Loucy (cell line): ENCODE data around the gene VPS26A.

Experiments
- H2AFZ ChIP-seq: fragments of 200-600 bp; sonication (generic); 2 replicates; pipeline ENCODE4 v1.6.0; 2016; ENCODE audit warnings: antibody characterized with exemption, mild to moderate bottlenecking, low read length, moderate library complexity
- H3F3A ChIP-seq: fragments of 200-600 bp; 2 replicates; pipeline ENCODE4 v1.6.0; 2016; ENCODE audit warnings: antibody characterized with exemption, low read depth, mild to moderate bottlenecking
- H3K27me3 ChIP-seq: fragments of 200-600 bp; sonication (generic); 2 replicates; pipeline ENCODE4 v1.6.1; 2014; ENCODE audit warnings: low read length, mild to moderate bottlenecking; ENCODE audit not compliant: insufficient read depth, poor library complexity, severe bottlenecking
- H3K36me3 ChIP-seq: fragments of 200-600 bp; sonication (generic); 2 replicates; pipeline ENCODE4 v1.6.1; 2016; ENCODE audit warnings: low read length; ENCODE audit not compliant: insufficient read depth
- H3K4me1 ChIP-seq: fragments of 200-600 bp; sonication (generic); 2 replicates; pipeline ENCODE4 v1.5.1; 2014; ENCODE audit warnings: low read length, mild to moderate bottlenecking; ENCODE audit not compliant: insufficient read depth, poor library complexity, severe bottlenecking
- H3K4me2 ChIP-seq: fragments of 200-600 bp; sonication (generic); 2 replicates; pipeline ENCODE4 v1.6.0; 2014; ENCODE audit warnings: antibody characterized with exemption, low read length, low read depth, mild to moderate bottlenecking; ENCODE audit not compliant: poor library complexity, severe bottlenecking
- H3K4me3 ChIP-seq: fragments of 200-600 bp; sonication (generic); 2 replicates; pipeline ENCODE4 v1.5.1; 2014; ENCODE audit warnings: low read length, mild to moderate bottlenecking, mixed read lengths; ENCODE audit not compliant: poor library complexity, severe bottlenecking
- H3K79me2 ChIP-seq: fragments of 200-600 bp; sonication (generic); 2 replicates; pipeline ENCODE4 v1.6.1; 2014; ENCODE audit warnings: low read length; ENCODE audit not compliant: insufficient read depth
- H3K9ac ChIP-seq: fragments of 200-600 bp; sonication (generic); 2 replicates; pipeline ENCODE4 v1.6.0; 2014; ENCODE audit warnings: mild to moderate bottlenecking, low read depth, low read length, moderate library complexity; ENCODE audit not compliant: poor library complexity, severe bottlenecking
- H3K9me2 ChIP-seq: fragments of 200-600 bp; sonication (generic); replicated peaks from 2 replicates; pipeline ENCODE4 v1.6.1; 2016; ENCODE audit warnings: low read depth, low read length, mixed read lengths
- H3K9me3 ChIP-seq: fragments of 200-600 bp; sonication (generic); 2 replicates; pipeline ENCODE4 v1.6.1; 2014; ENCODE audit warnings: mild to moderate bottlenecking, antibody characterized with exemption, low read length, low read depth; ENCODE audit not compliant: insufficient read depth
- H4K20me1 ChIP-seq: fragments of 200-600 bp; sonication (generic); 2 replicates; pipeline ENCODE4 v1.6.0; 2014; ENCODE audit warnings: antibody characterized with exemption, low read length, mild to moderate bottlenecking; ENCODE audit not compliant: insufficient read depth, poor library complexity, severe bottlenecking
- CTCF ChIP-seq: fragments of 200-600 bp; sonication (generic); conservative IDR thresholded peaks from 2 replicates; pipeline ENCODE4 v1.5.1; 2014; ENCODE audit warnings: mild to moderate bottlenecking, antibody characterized with exemption, low read length
- EZH2phosphoT487 ChIP-seq: fragments of 200-600 bp; IDR thresholded peaks from 2 replicates; pipeline ENCODE4 v1.6.1; 2018; ENCODE audit warnings: antibody characterized with exemption, mild to moderate bottlenecking, moderate library complexity, borderline replicate concordance

VPS26A gene

GRCh38 chr10:69176823-69177222, 52.8 kb downstream of the VPS26A start:
- Histone ChIP-seq H3K79me2 (peaks cover 17% of the 10 kb centered on the region), H3K9me2 (no peaks in the 10 kb centered on the region), H3K9me3 (no peaks in the 10 kb centered on the region), H3K4me2 (no peak overlapping the region), H3K9ac (no peak overlapping the region), H3K27me3 (no peaks in the 10 kb centered on the region), H3K4me1 (peaks cover 6% of the 10 kb centered on the region), H4K20me1 (peaks cover 11% of the 10 kb centered on the region), H2AFZ (no peak overlapping the region), H3K4me3 (no peak overlapping the region), H3K36me3 (peaks cover 9% of the 10 kb centered on the region; the same call in 1 of the 2 replicates), H3F3A (no peaks in the 10 kb centered on the region)
- no peak for TF ChIP-seq EZH2phosphoT487
- no peak for TF ChIP-seq CTCF

DNA sequence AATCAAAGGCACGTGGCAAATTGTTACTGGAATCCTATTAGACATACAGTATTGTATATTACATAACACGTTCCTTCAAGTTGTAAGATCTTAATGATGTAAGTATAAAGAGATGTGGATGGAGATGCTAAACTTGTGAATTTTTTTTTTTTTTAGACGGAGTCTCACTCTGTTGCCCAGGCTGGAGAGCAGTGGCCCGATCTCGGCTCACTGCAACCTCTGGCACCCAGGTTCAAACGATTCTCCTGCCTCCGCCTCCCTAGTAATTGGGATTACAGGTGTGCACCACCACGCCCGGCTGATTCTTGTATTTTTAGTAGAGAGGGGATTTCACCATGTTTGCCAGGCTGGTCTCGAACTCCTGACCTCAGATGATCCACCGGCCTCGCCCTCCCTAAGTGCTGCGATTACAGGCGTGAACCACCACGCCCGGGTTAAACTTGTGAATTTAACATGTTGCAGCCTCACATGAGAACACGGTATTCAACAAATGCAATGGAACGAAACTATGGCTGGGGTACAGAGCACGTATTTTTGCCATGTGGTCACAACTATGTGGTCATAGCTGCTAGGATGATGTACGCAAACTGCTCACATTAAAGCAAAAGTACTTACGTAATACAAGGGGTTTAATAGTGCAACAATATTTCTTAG, 55.2 kb downstream of the VPS26A start:
- peak overlapping the region; percentile 91 for H3K4me3 ChIP-seq
- H3K4me2 ChIP-seq = peak overlapping the region; percentile 89
- H3K79me2 ChIP-seq = peaks cover 37% of the 10 kb centered on the region
- H3K27me3 ChIP-seq = no peaks in the 10 kb centered on the region
- H3K4me1 ChIP-seq = peaks cover 14% of the 10 kb centered on the region
- peaks cover 15% of the 10 kb centered on the region for H4K20me1 ChIP-seq
- peak overlapping the region; percentile 88 for H3K9ac ChIP-seq
- TF ChIP-seq EZH2phosphoT487 = no peak
- no peak for TF ChIP-seq CTCF
- H2AFZ ChIP-seq = peak overlapping the region; percentile 91
- H3K36me3 ChIP-seq = no peaks in the 10 kb centered on the region
- no peaks in the 10 kb centered on the region for H3K9me2 ChIP-seq
- no peaks in the 10 kb centered on the region for H3K9me3 ChIP-seq
- no peaks in the 10 kb centered on the region for H3F3A ChIP-seq

DNA sequence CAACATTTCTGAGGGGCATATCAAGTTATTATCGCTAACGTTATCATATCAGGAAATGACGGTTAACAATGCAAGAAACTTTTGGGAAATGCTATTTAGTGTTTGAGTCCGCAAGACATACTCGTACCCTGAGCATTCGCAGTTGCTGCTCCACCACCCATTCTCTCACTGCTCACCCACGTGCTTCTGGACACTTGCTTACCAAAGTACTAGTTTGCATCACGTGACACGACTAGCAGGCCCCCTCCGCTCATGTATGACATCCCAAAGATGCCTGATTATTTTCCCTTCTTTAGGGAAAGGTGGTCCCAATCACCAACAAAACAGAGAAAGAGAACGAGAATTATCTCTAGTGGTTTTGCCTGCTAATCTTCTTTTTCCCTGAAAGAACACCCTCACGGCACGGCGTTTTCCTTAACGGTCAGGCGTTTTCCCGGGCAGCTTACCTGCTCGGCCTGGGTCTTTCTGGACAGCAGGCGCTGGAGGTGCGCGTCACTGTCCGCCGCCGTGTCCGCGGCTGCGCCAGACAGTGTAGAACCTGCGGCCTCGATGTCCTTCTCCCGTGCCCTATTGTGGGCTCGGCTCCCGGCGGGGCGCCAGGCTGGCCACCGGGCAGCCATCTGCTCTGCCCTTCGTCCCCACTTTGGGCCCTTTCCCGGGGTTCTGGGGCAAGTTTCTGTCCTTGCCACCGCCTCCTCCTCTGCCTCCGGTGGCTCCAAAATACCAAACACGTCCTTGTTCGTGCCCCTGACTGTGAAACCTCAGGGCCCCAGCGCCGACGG, 56.0 kb downstream of the VPS26A start, which contains the start of gene SUPV3L1:
Gene SUPV3L1, plus strand, starts transcription at position 492 of the 782 bp plus-strand sequence. Its CDS starts 58 bp downstream, at position 550.
- Histone ChIP-seq H3K36me3 (no peaks in the 10 kb centered on the region), H3K9me3 (no peaks in the 10 kb centered on the region), H3K79me2 (peaks cover 43% of the 10 kb centered on the region), H2AFZ (peak within 1 kb of the TSS; percentile 91), H4K20me1 (peaks cover 15% of the 10 kb centered on the region), H3K9me2 (no peaks in the 10 kb centered on the region), H3K27me3 (no peaks in the 10 kb centered on the region), H3K4me2 (peak within 1 kb of the TSS; percentile 89), H3K4me1 (peaks cover 14% of the 10 kb centered on the region), H3K9ac (peak within 1 kb of the TSS; percentile 88), H3K4me3 (peak within 1 kb of the TSS; percentile 91), H3F3A (no peaks in the 10 kb centered on the region)
- no peak for TF ChIP-seq EZH2phosphoT487
- no peak for TF ChIP-seq CTCF
